OCI-LY7 (cell line): ENCODE data around the gene ASB4. TPM values are rescaled to one million over a fixed set of nuclear protein-coding genes. Genes with fewer than 3 reads are reported as not detected.
A peak's percentile ranks its signal among the peaks of the same experiment; 100 is the strongest.

Experiments
- BruUV-seq: library from RNA; stranded (reverse); fragments of 400-500 nt; replicated peaks from 2 replicates; lab custom pipeline; 2021; lab: Mats Ljungman, UMichigan
- CTCF ChIA-PET: fragments of 300-600 bp; sonication (Branson Sonifier 250); formaldehyde crosslinking; loops from one replicate; lab custom pipeline; 2022; ENCODE audit warnings: antibody characterized with exemption; ENCODE audit not compliant: unreplicated experiment; lab: Charles Lee
- POLR2A ChIA-PET: fragments of 300-600 bp; sonication (Branson Sonifier 250); formaldehyde crosslinking; loops from one replicate; lab custom pipeline; 2022; ENCODE audit warnings: antibody characterized with exemption; lab: Charles Lee
- DNase-seq: peaks from one replicate; pipeline ENCODE4 v3.0.0-alpha.2; 2015; ENCODE audit warnings: low spot score
- H2AFZ ChIP-seq: fragments of 200-600 bp; sonication (generic), shearing (Covaris generic); 2 replicates; pipeline ENCODE4 v1.6.1; 2014; ENCODE audit warnings: mild to moderate bottlenecking, antibody characterized with exemption, low read length, moderate library complexity
- H3K27ac ChIP-seq: fragments of 200-600 bp; sonication (generic); 2 replicates; pipeline ENCODE4 v1.5.1; 2014; ENCODE audit warnings: mixed run types, low read depth, mild to moderate bottlenecking, moderate library complexity, low read length, inconsistent platforms; ENCODE audit not compliant: poor library complexity, severe bottlenecking
- H3K36me3 ChIP-seq: fragments of 200-600 bp; sonication (generic); 2 replicates; pipeline ENCODE4 v1.6.1; 2014; ENCODE audit warnings: mild to moderate bottlenecking, antibody characterized with exemption, low read length, moderate library complexity, mixed read lengths; ENCODE audit not compliant: insufficient read depth
- H3K4me1 ChIP-seq: fragments of 200-600 bp; sonication (generic); 2 replicates; pipeline ENCODE4 v1.5.1; 2014; ENCODE audit warnings: mild to moderate bottlenecking, low read length; ENCODE audit not compliant: insufficient read depth, poor library complexity, severe bottlenecking
- H3K4me2 ChIP-seq: fragments of 200-600 bp; sonication (generic); 2 replicates; pipeline ENCODE4 v1.6.1; 2014; ENCODE audit warnings: mild to moderate bottlenecking, low read length
- H3K4me3 ChIP-seq: fragments of 200-600 bp; sonication (generic); 2 replicates; pipeline ENCODE4 v1.5.1; 2014; ENCODE audit warnings: mild to moderate bottlenecking, low read depth, low read length; ENCODE audit not compliant: poor library complexity, severe bottlenecking
- H3K79me2 ChIP-seq: fragments of 200-600 bp; sonication (generic); 2 replicates; pipeline ENCODE4 v1.6.1; 2016; ENCODE audit warnings: low read depth, mild to moderate bottlenecking, low read length, moderate library complexity, mixed read lengths; ENCODE audit not compliant: insufficient read depth
- H3K9me2 ChIP-seq: fragments of 200-600 bp; sonication (generic); 2 replicates; pipeline ENCODE4 v1.6.1; 2016; ENCODE audit warnings: mild to moderate bottlenecking, low read length, mixed read lengths; ENCODE audit not compliant: insufficient read depth
- H3K9me3 ChIP-seq: fragments of 200-600 bp; sonication (generic); 2 replicates; pipeline ENCODE4 v1.6.1; 2014; ENCODE audit warnings: mild to moderate bottlenecking, mixed run types, low read length, mixed read lengths
- H4K20me1 ChIP-seq: fragments of 200-600 bp; sonication (generic); 2 replicates; pipeline ENCODE4 v1.6.1; 2014; ENCODE audit warnings: mild to moderate bottlenecking, antibody characterized with exemption, low read length, moderate library complexity, mixed read lengths; ENCODE audit not compliant: insufficient read depth
- EZH2phosphoT487 ChIP-seq: fragments of 200-600 bp; sonication (generic); IDR thresholded peaks from 2 replicates; pipeline ENCODE4 v1.6.1; 2018; ENCODE audit warnings: low read depth, borderline replicate concordance, mild to moderate bottlenecking, mixed run types, antibody characterized with exemption, low read length, moderate library complexity, mixed read lengths
- intact Hi-C: fragments of 100-400 bp; cut with micrococcal nuclease; formaldehyde crosslinking; loops from one replicate; pipeline ENCODE4 v1.10.0; 2022; ENCODE audit not compliant: unreplicated experiment
- total RNA-seq, 2 experiments: library from RNA; depleted of rRNA in 1 of 2; stranded (reverse); fragments of >200 nt in 1 of 2; shearing (Covaris generic) in 1 of 2; gene quantifications; 2 replicates each; pipeline ENCODE4 v1.2.3, GENCODE V29; 2014 to 2022
- TF ChIP-seq, protein P1 (sequence below): fragments of 200-600 bp; sonication (generic); conservative IDR thresholded peaks from 2 replicates; pipeline ENCODE4 v1.5.1; 2014; ENCODE audit warnings: mild to moderate bottlenecking, antibody characterized with exemption, low read length, moderate library complexity, mixed read lengths

The ASB4 gene
- total RNA-seq, 2 experiments from 2014 or later = not detected

DNA sequence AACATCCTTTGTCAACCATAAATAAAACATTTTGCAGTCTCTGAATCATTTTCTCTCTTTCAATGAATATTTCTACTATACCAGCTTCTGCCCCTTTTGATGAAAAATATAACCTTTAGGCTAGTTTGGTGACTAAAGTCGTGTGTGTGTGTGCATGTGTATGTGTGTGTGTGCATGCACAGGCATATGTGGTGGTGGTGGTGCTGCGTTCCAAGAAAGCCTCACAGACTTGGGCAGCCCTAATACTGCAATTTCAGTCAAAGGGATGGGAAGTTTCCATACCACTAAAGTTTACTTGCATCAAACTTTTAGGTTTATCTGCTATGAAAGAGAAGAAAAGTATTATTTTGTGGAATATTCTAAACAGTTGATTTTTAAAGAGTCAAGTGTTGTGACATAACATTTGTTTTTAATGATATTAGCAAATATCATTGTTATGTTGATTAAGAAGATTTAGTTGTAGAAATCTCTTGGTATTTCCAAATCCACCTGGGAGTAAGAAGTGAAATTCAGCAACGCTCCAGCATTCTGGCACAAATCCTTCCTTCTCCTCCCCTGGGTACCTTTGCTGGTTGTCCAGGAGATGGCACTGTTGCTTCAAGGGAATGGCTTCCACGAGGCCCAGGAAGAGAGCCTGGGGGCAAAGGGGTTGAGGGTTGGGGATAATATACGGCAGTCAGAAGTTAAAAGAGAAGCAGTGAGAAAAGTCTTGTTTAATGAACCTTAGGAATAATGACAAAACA lies 41.5 kb downstream of the ASB4 start:
- peak; percentile 49 for DNase-seq
- Histone ChIP-seq H3K79me2 (no peaks in the 10 kb centered on the region), H3K9me3 (no peaks in the 10 kb centered on the region), H3K4me1 (no peaks in the 10 kb centered on the region), H4K20me1 (no peaks in the 10 kb centered on the region), H3K27ac (no peak overlapping the region), H3K4me2 (no peak overlapping the region), H3K4me3 (no peak overlapping the region), H2AFZ (no peak overlapping the region), H3K36me3 (no peaks in the 10 kb centered on the region), H3K9me2 (no peaks in the 10 kb centered on the region)
- CTCF ChIA-PET = no interaction called here
- TF ChIP-seq EZH2phosphoT487 = no peak
- TF ChIP-seq, protein P1, sequence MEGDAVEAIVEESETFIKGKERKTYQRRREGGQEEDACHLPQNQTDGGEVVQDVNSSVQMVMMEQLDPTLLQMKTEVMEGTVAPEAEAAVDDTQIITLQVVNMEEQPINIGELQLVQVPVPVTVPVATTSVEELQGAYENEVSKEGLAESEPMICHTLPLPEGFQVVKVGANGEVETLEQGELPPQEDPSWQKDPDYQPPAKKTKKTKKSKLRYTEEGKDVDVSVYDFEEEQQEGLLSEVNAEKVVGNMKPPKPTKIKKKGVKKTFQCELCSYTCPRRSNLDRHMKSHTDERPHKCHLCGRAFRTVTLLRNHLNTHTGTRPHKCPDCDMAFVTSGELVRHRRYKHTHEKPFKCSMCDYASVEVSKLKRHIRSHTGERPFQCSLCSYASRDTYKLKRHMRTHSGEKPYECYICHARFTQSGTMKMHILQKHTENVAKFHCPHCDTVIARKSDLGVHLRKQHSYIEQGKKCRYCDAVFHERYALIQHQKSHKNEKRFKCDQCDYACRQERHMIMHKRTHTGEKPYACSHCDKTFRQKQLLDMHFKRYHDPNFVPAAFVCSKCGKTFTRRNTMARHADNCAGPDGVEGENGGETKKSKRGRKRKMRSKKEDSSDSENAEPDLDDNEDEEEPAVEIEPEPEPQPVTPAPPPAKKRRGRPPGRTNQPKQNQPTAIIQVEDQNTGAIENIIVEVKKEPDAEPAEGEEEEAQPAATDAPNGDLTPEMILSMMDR = peak; percentile 90
- POLR2A ChIA-PET = interaction anchor here (1.5 kb wide), 1 partner anchor 160 kb away, joined by 4 read pairs; no protein-coding TSS in a partner anchor
- intact Hi-C loops = loop anchor here (1.0 to 5.0 kb wide), 2 partner anchors 163 to 345 kb away; no protein-coding TSS in a partner anchor
- BruUV-seq = no TSS peak

DNA sequence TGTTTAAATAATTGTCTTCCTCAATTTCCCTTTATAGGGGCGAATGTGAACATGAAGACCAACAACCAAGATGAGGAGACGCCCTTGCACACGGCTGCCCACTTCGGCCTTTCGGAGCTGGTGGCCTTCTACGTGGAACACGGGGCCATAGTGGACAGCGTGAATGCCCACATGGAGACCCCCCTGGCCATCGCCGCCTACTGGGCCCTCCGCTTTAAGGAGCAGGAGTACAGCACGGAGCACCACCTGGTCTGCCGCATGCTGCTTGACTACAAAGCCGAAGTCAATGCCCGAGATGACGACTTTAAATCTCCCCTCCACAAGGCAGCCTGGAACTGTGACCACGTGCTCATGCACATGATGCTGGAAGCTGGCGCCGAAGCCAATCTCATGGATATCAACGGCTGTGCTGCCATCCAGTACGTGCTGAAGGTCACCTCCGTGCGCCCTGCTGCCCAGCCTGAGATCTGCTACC lies 42.1 kb downstream of the ASB4 start:
- no peak for DNase-seq
- no peaks in the 10 kb centered on the region for H3K36me3 ChIP-seq
- H3K9me3 ChIP-seq = no peaks in the 10 kb centered on the region
- ChIA-PET POLR2A (interaction anchor here (0.8 kb wide), 1 partner anchor 18 kb away, joined by 3 read pairs; no protein-coding TSS in a partner anchor), CTCF (interaction anchor here (1.1 kb wide), 1 partner anchor 13 kb away, joined by 3 read pairs; no protein-coding TSS in a partner anchor)
- intact Hi-C loops = loop anchor here (1.0 to 5.0 kb wide), 2 partner anchors 162 to 344 kb away; no protein-coding TSS in a partner anchor
- no peak for TF ChIP-seq EZH2phosphoT487
- TF ChIP-seq, protein P1 = peak; percentile 29; the same call in 1 of the 2 replicates
- H4K20me1 ChIP-seq = no peaks in the 10 kb centered on the region
- H3K79me2 ChIP-seq = no peaks in the 10 kb centered on the region
- no peak overlapping the region for H3K4me3 ChIP-seq
- H3K4me1 ChIP-seq = no peaks in the 10 kb centered on the region
- no peak overlapping the region for H2AFZ ChIP-seq
- no peak overlapping the region for H3K27ac ChIP-seq
- no TSS peak for BruUV-seq
- H3K9me2 ChIP-seq = no peaks in the 10 kb centered on the region
- H3K4me2 ChIP-seq = no peak overlapping the region
